B cell (primary cell): ENCODE data around the gene MAP1B.

Experiments
- EZH2 ChIP-seq: IDR thresholded peaks from 2 replicates; pipeline ENCODE4 v1.6.1; 2012; ENCODE audit warnings: borderline replicate concordance, low read depth, mild to moderate bottlenecking, moderate library complexity, low read length; ENCODE audit not compliant: insufficient read depth, poor library complexity, severe bottlenecking
- TF ChIP-seq, protein P1 (sequence below): fragments of 200-600 bp; IDR thresholded peaks from one replicate; pipeline ENCODE4 v1.8.0; 2022; ENCODE audit warnings: antibody characterized with exemption, mild to moderate bottlenecking

DNA sequence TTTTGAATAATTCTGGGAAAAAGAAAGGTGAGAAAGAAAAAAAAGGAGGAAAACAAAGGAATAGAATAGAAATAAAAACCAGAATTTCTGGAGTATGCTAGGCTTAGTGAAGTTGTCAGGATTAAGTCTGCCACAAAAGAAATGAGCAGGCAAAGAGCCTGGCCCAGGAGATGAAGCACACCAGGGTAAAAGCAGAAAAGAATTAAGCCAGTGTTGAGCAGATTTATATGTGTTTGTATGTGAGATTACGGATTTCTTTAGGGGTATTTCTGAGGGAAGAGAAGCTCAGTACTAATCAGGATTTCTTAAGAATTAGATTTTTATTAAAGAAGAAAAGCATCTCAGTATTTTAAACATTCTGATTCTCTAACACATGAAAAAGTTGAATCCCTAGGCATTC is 138.3 kb downstream of the MAP1B start:
- TF ChIP-seq, protein P1, sequence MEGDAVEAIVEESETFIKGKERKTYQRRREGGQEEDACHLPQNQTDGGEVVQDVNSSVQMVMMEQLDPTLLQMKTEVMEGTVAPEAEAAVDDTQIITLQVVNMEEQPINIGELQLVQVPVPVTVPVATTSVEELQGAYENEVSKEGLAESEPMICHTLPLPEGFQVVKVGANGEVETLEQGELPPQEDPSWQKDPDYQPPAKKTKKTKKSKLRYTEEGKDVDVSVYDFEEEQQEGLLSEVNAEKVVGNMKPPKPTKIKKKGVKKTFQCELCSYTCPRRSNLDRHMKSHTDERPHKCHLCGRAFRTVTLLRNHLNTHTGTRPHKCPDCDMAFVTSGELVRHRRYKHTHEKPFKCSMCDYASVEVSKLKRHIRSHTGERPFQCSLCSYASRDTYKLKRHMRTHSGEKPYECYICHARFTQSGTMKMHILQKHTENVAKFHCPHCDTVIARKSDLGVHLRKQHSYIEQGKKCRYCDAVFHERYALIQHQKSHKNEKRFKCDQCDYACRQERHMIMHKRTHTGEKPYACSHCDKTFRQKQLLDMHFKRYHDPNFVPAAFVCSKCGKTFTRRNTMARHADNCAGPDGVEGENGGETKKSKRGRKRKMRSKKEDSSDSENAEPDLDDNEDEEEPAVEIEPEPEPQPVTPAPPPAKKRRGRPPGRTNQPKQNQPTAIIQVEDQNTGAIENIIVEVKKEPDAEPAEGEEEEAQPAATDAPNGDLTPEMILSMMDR = no peak
- TF ChIP-seq EZH2 = no peak
